Lower leg skin (tissue), 4 donors: ENCODE data around the gene SLC12A4. TPM values are rescaled to one million over a fixed set of nuclear protein-coding genes. Genes with fewer than 3 reads are reported as not detected.
"Not testable (repeated sequence)": the region's sequence is repeated elsewhere in the genome, so short reads cannot be mapped to it uniquely, and the experiment has no call there.

Experiments used
- DNase-seq, 2 donors: peaks; one replicate each; pipeline ENCODE4 v3.0.0-alpha.2; 2019; ENCODE audit warnings: low spot score in 2 of 2
- H3K4me3 ChIP-seq: fragments of 200-600 bp; sonication (generic); 2 replicates; pipeline ENCODE4 v1.5.1; 2017; ENCODE audit warnings: mild to moderate bottlenecking, low read depth; ENCODE audit not compliant: poor library complexity, severe bottlenecking
- CTCF ChIP-seq, 3 donors: fragments of 450-650 bp; IDR thresholded peaks; one replicate each; pipeline ENCODE4 v1.5.1; 2016; ENCODE audit warnings: antibody characterized with exemption in 3 of 3, mild to moderate bottlenecking in 3 of 3, moderate library complexity in 2 of 3
- POLR2A ChIP-seq, 2 donors: fragments of 450-650 bp; IDR thresholded peaks; one replicate each; pipeline ENCODE4 v1.6.1; 2016 to 2017; ENCODE audit warnings: antibody characterized with exemption in 2 of 2, mild to moderate bottlenecking in 1 of 2, moderate library complexity in 1 of 2
- WGBS, 2 donors: methylation state at CpG; one replicate each; pipeline ENCODE4 v1.1.5; 2018; 5-methylcytosine and 5-hydroxymethylcytosine counted together
- intact Hi-C: fragments of 100-400 bp; cut with DNase I; formaldehyde crosslinking; loops from one replicate; pipeline ENCODE4 v1.15.0; 2023; ENCODE audit warnings: low total_unique reads
- total RNA-seq, 4 donors: library from RNA; depleted of rRNA; stranded (reverse); fragments of >200 nt; gene quantifications; one replicate each; pipeline ENCODE4 v1.1.0, GENCODE V29; 2016

The SLC12A4 gene
- total RNA-seq, 4 donors from 2014 or later = 31.3 to 74.1 (median 50.9) TPM

GRCh38 chr16:67942200-67942509 lies 26.3 kb downstream of the SLC12A4 start:
- TF ChIP-seq CTCF (IDR thresholded peaks at IDR 0.05) (peak in 1 of 3 donors; percentile 18), POLR2A (IDR thresholded peaks at IDR 0.05) (no peak)
- no peak for DNase-seq
- H3K4me3 ChIP-seq = no peak overlapping the region
- 81 to 83% methylated on average over 3 to 6 of the region's 6 CpGs for WGBS, 2 donors
- intact Hi-C loops = no loop called here

GRCh38 chr16:67941469-67942199 lies 26.8 kb downstream of the SLC12A4 start:
- H3K4me3 ChIP-seq = no peak overlapping the region
- intact Hi-C loops = no loop called here
- no peak for TF ChIP-seq POLR2A (IDR thresholded peaks at IDR 0.05)
- WGBS, 2 donors = 76 to 77% methylated on average over 9 of the region's 9 CpGs
- no peak for DNase-seq

GRCh38 chr16:67940446-67941089 lies 27.9 kb downstream of the SLC12A4 start:
- DNase-seq = no peak
- TF ChIP-seq CTCF (IDR thresholded peaks at IDR 0.05) (no peak), POLR2A (IDR thresholded peaks at IDR 0.05) (no peak)
- intact Hi-C loops = no loop called here
- H3K4me3 ChIP-seq = no peak overlapping the region
- 91 to 97% methylated on average over 5 of the region's 5 CpGs for WGBS, 2 donors

- no peak overlapping the region for H3K4me3 ChIP-seq
- WGBS, 2 donors = 56 to 65% methylated on average over 21 to 28 of the region's 33 CpGs
- intact Hi-C loops = no loop called here
- DNase-seq = peak in 1 of 2 donors; percentile 85
- TF ChIP-seq CTCF (IDR thresholded peaks at IDR 0.05) (no peak), POLR2A (IDR thresholded peaks at IDR 0.05) (no peak)
These were observed 28.7 kb downstream of the SLC12A4 start for GRCh38 chr16:67939507-67940445.

GRCh38 chr16:67937713-67938112 lies 30.7 kb downstream of the SLC12A4 start:
- WGBS, 2 donors = 91 to 92% methylated on average over 5 of the region's 5 CpGs
- intact Hi-C loops, DNase-seq, H3K4me3 ChIP-seq: not testable (repeated sequence)

- DNase-seq = no peak
- H3K4me3 ChIP-seq = peak overlapping the region; percentile 71
- intact Hi-C loops = no loop called here
- WGBS, 2 donors = 43 to 46% methylated on average over 6 of the region's 6 CpGs
- TF ChIP-seq POLR2A (IDR thresholded peaks at IDR 0.05) = no peak
- no peak for TF ChIP-seq CTCF (IDR thresholded peaks at IDR 0.05)
These were observed 31.4 kb downstream of the SLC12A4 start for GRCh38 chr16:67936880-67937605.
